SH-SY5Y (cell line): ENCODE data around the gene PTPRJ.

Experiments
- GATA2 ChIP-seq: IDR thresholded peaks from 2 replicates; pipeline ENCODE4 v1.6.1; 2011; ENCODE audit warnings: mild to moderate bottlenecking, low read depth, low read length
- GATA3 ChIP-seq: IDR thresholded peaks from 2 replicates; pipeline ENCODE4 v1.6.1; 2011; ENCODE audit warnings: low read depth, mild to moderate bottlenecking, low read length, moderate library complexity

DNA sequence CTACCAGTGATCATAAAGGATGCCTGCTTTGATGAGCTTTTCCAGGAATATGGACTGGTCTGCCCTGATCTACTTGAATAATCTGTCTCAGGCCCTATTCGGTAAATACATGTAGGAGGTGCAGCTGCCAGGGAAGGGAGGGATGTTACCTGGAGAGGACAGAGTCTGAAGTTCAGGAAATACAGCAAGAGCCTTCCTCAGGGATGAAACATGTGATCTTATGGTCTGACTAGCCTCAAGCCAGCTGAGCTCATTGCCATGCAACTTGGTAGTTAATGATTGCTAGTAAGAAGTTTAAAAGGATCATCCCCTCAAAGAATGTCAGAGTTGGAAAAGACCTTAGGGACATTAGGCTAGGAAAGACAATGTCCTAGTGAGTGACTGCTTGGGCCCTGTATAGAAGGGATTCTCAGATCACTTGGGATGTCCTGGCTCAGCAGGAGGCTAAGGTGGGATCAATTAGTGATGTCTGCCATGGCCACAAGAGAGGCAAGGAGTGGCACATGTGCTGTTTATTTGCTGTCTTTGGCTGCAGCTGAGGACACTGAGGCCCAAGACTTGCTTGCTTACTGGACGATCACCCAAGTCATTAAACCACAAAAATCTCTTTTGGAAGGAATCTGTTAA lies 18.5 kb downstream of the PTPRJ start:
- no peak for TF ChIP-seq GATA2
- no peak for TF ChIP-seq GATA3
